GM21576 (cell line): ENCODE results near the gene JAG2.

Experiments
- ATAC-seq: cut with Tn5 transposase; IDR thresholded peaks from one replicate; pipeline ENCODE4 v1.9.1; 2021; ENCODE audit warnings: mild to moderate bottlenecking, moderate library complexity; ENCODE audit not compliant: unreplicated experiment

Gene JAG2

DNA sequence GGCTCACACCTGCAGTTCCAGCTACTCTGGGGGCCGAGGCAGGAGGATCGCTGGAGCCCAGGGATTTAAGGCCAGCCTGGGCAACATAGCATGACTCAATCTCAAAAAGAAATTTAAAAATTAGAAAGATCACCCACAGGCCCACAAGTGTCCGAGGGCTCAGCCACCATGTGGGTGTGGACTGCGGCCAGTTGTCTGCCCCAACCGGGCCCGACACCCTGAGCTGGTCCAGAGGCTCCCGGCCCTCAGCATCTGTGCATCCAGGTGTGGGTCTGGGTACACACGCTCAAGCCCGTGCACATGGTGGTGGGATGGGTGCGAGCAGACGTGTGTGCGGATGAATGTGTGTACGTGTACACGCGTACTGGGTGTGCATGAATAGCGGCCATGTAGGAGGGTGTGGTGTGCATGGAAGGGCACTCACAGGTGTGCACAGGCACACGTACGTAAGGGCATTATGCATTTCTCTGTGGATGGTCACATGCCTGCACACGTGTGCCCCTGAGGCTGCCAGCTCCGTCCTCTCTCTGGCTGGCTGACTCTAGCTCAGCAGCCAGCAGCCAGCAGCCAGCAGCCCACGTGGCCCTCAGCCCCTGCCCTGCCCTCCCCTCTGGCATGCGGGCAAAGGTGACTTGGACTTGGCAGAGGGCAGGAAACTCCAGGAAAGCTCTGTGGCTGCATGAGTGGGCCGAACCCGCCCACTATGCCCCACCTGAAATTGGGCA lies 35.8 kb upstream of the JAG2 start:
- ATAC-seq = no peak

DNA sequence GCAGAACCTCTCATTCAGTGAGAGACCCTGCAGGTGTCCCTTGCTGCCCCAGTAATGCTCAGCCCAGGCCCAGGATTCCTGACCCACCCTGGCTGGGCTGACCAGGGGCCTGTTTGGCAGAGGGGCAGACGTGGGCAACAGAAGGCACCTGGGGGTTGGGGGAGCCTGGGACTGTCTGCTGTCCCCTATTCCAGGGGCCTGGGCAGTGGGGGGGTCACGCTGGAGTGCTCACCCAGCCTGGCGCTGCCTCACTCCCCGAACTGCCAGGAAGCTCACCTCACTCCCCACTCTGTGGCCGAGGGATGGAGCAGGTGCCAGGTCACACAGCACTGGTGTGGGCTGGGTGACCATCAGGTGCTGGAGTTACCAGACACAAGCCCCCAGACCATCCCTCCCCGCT lies 35.1 kb upstream of the JAG2 start:
- ATAC-seq = no peak

DNA sequence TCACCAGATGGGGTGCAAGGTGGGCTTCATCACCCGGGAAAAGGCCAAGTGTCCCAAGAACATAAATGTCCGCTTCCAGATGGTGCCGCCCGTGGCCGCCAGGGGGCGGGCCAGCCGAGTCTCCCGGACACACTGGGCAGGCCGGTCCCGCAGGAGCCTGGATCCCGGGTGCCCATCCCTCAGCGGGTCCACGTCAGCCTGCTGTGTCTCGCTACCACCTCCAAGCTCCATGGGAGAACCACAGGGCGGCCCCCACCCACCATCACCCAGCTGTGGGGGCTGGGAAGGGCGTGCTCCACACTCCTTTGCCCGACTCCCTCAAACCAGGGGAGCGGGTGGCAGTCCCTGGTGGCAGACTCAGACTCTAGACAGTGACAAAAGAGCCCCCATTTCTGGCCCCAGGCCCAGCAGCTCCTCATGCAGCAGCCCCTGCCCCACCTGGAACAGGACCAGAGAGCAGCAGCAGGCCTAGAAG lies 34.5 kb upstream of the JAG2 start:
- no peak for ATAC-seq

DNA sequence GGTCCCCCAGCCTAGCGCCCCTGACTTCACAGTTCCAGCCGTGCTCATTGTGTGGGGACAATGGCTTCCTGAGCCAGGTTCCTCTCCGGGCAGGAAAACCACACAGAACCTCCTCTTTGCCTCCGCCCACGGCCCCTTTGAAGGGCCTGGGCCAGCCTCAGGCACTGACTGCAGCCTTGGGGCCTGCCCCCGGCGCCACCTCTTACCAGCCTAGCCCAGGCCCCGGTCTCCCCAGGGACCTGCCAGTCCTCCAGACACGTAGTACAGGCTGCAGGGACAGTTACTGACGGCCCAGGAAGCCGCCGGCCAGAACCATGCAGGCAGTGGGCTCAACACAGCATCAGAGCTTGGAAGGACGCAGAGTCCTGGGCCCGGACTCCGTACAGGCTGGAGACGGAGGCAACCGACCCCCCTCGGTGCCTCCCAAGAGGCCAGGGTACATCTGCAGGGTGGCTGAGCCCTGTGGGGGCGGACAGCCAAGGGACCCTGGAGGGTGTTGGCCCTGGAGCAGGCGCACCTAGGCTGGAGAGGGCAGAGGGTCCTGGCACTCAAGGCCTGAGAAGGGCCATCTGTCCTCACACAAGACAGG lies 33.4 kb upstream of the JAG2 start:
- ATAC-seq = no peak

DNA sequence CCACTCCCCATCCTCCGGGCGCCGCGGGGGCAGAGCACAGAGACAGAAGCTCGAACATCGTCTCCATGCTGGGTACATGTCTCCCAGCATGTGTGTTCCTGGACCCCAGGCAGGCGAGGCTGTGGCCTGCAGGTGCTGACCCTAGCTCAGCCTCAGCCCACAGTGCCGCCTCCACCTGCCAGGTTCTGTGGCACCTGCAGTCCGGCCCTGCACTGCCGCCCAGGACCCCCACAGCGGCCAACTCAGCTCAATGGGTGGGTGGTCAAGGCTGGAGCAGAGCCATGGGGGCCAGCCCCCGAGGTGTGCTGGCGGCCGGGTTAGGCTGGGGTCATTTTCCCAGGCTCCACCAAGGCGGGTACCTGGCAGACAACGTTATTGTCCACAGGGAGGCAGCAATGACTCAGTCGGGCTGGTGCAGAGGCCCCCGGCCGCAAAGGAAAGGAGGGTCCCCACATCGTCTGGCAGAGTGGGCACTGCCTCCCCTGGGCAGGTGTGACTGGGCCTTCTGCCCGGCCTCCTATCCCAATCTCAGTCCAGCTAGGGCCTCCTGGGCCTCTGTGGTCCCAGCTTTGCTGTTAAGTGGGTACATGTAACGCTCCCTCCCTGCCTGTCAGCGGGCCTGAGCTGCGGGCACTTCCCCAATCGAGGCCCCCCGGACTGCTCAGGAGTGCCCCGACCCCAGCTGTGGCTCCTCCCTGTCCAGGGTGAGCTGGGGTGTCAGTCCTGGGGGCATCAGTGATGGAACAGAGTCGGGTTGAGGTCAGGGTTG lies 32.8 kb upstream of the JAG2 start:
- no peak for ATAC-seq

DNA sequence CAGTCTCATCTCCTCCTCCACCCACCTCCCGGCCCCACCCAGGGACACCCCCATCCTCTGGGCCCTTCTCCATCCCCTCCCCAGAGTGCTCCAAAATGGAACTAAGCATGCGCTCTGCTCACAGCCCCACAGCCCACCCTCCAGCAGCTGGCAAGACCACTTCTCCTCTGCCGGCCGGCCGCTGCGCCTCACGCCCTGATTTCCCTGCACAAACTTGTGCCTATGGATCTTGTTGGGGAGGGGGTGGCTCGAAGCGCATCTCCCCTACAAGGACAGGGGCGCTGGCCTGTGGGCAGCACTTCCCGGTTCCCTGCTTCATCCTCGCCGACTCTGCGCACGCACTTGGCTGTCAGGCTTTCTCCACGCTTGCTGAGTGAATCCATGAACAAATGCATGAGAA lies 32.1 kb upstream of the JAG2 start:
- no peak for ATAC-seq

DNA sequence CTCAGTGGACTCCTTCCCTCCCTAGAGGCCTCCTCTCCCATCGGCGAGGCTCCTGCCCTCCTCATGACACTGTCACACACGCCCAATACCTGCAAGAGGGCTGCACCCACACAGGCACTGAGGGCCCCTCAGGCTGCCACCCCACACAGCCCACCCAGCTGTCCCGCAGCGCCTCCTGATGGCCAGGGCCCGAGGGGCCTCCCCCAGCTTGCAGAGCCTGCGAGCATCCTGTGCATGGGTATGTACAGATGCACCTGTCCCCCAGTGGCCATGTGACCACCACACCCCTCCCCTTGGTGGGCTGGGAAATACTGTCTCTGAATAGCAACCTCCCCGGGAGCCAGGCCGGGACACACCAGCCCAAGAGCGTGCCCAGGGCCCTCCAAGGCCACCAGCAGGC lies 31.5 kb upstream of the JAG2 start:
- no peak for ATAC-seq

DNA sequence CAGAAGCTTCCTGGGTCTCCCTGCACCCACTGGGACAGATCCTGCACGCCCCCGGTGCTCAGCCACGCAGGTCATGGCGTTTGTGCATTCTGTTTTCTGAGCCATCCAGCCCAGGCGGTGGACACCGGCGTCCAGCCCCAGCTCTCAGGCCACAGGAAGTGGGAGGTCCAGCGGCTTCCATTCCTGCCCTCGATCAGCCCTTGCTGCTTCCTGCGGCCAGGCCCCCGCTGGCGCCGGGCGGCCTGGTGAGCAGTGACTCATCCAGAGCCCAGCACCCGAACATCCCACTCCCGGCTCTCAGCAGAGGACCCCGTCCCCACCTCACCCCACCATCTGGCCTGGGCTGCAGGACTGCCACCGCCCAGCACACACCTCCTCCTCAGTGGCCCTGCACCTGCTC lies 30.5 kb upstream of the JAG2 start:
- no peak for ATAC-seq

DNA sequence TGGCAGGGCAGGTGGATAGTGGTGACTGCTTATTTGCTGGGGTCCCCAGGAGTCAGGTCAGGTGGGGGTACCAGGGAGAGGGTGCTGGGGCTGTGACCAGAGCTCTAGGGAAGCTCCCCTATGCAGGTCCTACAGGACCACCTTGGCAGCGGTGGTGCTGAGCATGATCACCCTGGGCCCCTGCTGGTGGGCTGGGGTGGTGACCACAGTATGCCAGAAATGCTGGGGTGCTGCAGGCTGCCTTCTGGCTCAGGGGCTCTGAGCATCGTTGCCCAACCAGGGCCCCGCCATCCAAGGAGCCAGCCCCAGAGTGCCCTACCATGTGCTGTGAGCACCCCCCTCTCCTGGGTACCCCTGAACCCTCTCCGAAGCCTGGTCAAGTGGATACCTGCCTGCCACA lies 30.0 kb upstream of the JAG2 start:
- ATAC-seq = no peak

DNA sequence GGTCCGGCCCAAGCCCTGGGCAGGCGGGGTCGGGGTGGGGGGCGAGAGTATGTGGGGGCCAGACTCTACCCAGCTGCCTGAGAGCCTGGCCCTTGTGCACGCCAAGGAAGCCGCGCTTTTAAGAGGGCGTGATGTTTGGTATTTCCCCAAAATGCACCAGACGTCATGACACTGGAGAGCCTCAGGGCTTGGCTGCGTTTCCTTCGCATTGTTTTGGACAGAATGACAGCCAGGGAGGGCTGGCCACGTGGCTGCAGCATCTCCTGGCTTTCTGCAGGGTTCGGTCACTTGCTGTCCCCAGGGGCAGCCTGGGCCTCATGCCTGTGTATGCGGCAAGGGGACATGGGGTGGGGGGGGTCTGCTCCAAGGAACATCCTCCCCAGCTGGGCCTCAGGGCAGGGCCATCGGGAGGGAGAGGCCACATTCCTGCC lies 28.6 kb upstream of the JAG2 start:
- ATAC-seq = no peak

DNA sequence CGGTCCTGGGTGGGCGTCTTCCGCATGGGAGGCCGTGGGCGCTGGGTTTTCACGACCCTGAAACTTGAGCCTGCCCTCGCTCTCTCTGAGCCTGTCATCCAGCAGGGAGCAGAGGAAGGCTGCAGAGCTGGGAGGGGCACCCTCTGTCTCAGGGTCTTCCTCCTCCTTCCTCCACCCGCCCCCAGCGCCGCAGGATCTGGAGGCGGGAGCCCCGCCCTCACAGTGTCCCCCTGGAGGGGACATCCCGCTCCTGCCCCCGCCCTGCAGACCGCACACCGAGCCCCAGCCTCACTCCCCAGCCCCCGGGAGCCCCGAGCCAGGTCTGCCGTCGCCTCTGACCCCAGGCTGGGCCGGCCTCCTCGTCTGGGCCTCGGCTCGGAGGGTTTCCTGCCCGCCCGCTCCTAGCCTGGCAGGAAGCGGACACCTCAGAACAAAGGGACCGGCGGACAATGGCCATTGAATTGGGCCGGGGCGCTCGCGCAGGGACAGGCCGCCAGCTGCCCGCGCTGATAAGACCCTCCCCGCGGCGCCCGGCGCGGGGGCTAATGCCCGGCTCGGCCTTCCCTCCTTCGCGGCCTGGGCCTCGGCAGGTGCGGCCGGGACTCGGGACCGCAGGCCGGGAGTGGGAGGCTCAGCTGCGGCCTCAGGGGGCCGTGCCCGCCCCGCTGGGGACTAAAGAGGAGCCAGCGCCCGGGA lies 27.8 kb upstream of the JAG2 start:
- no peak for ATAC-seq

DNA sequence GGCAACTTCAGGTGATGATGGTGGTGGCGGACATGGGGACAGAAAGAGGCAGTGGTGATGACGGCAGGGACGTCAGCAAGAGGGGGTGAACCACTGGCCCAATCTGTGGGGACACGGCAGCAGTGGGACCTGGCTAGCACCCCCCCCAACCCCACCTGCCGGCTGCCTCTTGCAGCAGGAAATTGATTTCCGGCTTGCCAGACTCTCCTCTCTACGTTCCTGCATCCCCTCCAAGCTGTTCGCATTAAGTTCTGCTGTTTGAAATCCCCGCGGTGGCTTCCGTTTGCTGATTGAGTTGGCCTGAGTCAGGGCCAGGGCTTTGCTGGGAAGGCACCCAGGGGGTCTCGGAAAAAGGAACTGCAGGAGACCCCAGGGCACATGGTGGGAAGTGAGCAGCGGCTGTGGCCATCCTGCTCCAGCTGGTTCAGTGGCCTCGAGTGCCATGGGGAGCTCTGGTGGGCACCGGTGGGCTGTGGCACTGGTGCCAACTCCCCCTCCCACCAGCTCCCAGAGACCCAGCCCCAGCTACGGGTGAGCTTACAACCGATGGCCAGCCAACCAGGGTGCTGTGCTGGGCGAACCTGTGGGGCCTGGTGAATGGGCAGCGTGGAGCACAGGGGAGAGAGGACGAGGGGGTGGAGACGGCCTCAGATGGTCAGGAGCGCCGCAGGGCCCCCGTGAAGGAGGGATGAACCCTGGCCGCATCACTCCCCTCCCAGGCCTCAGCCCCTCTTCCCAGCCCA lies 27.1 kb upstream of the JAG2 start:
- no peak for ATAC-seq

DNA sequence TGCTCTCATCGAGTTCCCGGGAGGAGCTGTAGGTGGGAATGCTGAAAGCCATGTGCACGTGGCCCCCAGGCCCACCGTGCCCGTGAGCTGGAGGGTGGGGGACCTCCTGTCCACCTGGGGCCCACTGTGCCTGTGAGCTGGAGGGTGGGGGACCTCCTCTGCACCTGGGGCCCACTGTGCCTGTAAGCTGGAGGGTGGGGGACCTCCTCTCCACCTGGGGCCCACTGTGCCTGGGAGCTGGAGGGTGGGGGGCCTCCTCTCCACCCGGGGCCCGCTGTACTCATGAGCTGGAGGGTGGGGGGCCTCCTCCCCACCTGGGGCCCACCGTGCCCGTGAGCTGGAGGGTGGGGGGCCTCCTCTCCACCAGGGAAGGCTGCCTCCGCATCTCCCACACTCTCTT lies 26.5 kb upstream of the JAG2 start:
- ATAC-seq = no peak

DNA sequence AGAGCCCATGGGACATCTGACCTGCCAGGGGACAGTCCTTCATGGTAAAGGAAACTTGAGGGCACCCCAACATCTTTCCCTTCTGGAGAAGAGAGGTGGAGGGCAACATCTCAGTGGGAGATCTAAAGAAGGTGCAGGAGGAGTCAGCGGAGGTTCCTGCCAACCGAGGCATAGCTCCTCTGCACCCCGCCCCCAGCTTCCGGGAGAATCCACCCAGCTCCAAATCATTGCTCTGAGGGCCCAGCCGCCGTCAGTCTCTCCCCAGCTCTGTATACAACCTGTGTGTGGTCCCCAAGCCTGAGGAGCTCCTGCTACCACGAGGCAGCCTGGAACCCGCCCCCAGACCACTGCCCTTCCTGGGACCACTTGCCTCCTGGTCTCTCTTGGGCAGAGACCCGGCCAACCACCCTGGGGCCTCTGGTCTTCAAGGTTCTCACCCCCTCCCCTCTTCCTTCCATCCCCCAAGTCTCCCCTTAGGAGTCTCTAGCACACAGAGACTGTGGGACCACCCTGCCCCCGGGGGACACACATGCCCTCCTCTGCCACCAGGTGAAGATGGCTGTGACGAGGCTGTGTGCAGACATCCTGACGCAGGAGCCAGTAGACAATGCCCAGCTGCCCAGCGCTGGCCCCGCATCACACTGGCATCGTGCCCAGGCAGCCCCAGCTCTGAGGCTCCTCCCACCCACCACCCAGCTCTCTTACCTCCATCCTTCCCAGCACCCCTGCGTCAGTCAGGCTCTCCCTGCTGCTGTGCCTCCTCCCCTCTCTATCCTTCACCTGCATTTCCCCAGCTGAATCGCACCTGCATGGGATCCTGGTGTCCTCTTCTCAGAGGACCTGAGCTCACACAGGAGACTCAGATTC lies 25.6 kb upstream of the JAG2 start:
- no peak for ATAC-seq

DNA sequence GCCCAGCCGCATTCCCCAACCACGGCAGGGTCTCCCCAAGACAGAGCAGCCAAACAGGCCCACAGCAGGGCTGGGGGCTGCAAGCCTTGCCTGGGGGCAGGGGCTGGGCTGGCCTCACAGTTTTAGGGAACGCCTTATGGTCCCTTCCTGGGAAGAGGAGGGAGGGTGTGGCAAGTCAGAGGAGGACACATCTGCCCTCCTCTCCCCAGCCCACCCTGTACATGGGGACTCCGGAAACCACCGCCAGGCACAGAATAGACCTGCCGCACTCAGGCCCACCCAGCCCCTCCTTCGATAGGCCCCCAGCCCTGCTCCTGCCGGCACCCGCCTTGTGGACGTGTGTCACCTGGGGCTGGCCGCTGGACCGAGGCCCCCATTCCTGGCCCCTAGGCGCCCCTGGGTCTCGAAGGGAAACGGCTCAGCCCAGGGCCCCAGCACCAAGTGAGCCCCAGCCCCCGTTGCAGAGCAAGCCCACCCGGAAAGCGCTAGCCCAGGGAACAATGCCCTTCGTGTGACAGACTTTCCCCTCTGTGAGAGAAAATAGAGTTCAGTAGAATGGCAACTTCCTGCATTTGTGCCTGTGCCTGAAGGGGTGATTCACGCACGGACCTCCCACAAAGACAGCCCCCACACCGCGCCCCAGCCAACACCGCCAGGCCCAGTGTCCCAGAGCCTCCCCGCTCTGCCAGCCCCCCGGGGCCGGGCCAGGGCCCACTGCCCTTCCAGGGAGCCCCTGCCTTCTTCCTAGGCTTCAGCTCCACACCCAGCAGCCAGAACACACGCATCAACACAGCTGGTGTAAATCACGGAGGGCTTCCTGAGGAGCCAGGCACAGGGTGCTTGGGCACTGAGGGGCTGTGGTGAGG lies 24.5 kb upstream of the JAG2 start:
- no peak for ATAC-seq

DNA sequence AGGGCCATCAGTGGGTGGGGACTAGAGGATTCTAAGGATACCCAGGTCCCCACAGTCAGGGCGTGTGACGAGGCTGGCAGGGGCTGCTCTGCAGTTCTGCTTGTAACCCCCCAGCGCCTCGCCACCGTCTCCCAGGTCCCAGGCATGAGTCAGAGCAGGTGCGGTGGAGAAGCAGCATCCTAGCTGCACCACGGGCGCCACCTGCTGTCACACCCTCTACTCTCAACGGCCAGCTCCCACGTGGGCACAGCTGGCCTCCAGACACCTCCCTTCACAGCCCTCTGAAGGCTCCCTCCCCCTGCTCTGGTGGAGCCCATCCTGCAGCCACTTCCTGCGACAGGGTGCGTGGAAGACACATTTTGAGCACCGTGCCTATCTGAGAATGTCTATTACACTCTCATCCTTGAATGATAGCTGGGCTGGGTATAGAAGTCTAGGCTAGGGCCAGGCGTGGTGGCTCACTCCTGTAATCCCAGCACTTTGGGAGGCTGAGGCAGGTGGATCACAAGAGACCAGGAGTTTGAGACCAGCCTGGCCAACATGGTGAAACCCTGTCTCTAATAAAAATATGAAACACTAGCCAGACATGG lies 19.5 kb upstream of the JAG2 start:
- no peak for ATAC-seq

DNA sequence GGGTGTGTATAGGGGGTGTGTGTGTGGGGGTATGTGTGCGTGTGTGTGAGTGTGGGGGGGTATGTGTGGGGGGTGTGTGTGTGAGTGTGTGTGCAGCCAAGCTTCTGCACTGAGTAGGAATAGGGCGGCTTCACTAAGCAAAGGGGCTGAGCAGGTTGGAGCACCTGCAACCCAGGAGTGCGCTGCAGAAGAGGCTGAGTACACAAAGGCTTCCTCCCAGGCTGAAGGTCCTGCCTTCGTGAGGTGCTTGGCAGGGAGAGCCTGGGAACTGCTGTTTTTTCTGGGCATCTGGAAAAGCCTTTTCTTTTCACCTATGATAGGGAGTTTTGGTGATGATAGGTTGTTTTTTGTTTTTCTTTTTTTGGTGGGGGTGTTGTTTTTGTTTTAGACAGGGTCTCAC lies 18.5 kb upstream of the JAG2 start:
- ATAC-seq = no peak

DNA sequence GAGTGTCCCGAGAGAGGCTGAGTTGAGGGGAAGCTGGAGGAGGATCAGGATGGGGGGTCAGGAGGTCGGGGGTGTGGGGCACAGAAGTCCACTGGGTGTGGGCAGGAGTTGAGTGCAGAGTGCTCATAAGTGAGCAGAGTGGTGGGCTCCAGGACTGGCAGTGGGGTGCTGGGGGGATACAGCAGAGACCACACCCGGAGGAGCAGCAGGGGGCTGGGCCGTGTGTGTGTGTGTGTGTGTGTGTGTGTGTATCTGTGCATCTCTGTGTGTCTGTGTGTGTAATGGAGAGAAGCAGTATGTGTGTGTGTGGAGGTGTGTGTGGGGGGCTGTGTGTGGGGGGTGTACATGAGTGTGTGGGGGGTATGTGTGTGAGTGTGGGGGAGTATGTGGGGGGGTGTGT lies 17.4 kb upstream of the JAG2 start:
- ATAC-seq = no peak

DNA sequence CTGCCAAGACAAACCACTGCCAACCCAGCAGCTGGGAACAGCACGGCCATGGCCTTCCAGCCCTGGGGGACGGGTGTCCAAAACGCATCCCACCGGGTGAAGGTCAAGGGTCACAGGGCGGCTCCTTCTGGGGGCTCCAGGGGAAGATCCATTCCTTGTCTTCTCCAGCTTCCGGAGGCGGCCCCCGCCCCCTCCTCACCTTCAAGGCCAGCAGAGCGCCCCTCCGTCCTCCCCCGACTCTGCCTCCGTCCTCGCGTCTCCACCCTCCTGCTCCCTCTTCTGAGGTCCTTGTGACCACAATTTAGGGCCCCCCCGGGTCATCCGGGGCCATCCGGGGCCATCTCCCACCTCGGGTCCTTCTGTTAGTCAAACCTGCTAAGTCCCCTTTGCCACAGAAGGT lies 16.4 kb upstream of the JAG2 start:
- no peak for ATAC-seq
